Omental fat pad (tissue), 4 donors: ENCODE results near the gene CEP89. TPM values are rescaled to one million over a fixed set of nuclear protein-coding genes. Genes with fewer than 3 reads are reported as not detected.

Experiments used
- ATAC-seq: fragments of 150-250 bp; one replicate; pipeline ENCODE4 v1.9.1; 2016; ENCODE audit warnings: mild to moderate bottlenecking, moderate library complexity; ENCODE audit not compliant: low FRiP score
- DNase-seq: peaks from one replicate; pipeline ENCODE4 v3.0.0-alpha.2; 2019; ENCODE audit warnings: low spot score
- CTCF ChIP-seq, 3 donors: fragments of 450-650 bp; IDR thresholded peaks; one replicate each; pipeline ENCODE4 v1.5.1; 2016 to 2017; ENCODE audit warnings: antibody characterized with exemption in 3 of 3, mild to moderate bottlenecking in 3 of 3, moderate library complexity in 2 of 3
- total RNA-seq, 4 donors: library from RNA; depleted of rRNA; stranded (reverse); fragments of >200 nt; gene quantifications; one replicate each; pipeline ENCODE4 v1.1.0, GENCODE V29; 2016

CEP89 gene
- total RNA-seq, 4 donors from 2014 or later = 8.2 to 11.9 (median 10.5) TPM

GRCh38 chr19:32880622-32881021 lies 91.1 kb downstream of the CEP89 start:
- DNase-seq (no peak), ATAC-seq (no peak)
- no peak for TF ChIP-seq CTCF (IDR thresholded peaks at IDR 0.05)

GRCh38 chr19:32879741-32880140 lies 92.0 kb downstream of the CEP89 start:
- ATAC-seq (no peak), DNase-seq (no peak)
- TF ChIP-seq CTCF (IDR thresholded peaks at IDR 0.05) = no peak

GRCh38 chr19:32878988-32879387 lies 92.8 kb downstream of the CEP89 start:
- ATAC-seq (no peak), DNase-seq (no peak)
- no peak for TF ChIP-seq CTCF (IDR thresholded peaks at IDR 0.05)

GRCh38 chr19:32877977-32878745 lies 93.6 kb downstream of the CEP89 start:
- ATAC-seq (no peak), DNase-seq (no peak)
- no peak for TF ChIP-seq CTCF (IDR thresholded peaks at IDR 0.05)

GRCh38 chr19:32877323-32877912 lies 94.3 kb downstream of the CEP89 start:
- DNase-seq (no peak), ATAC-seq (no peak)
- no peak for TF ChIP-seq CTCF (IDR thresholded peaks at IDR 0.05)

GRCh38 chr19:32876919-32877285 lies 94.9 kb downstream of the CEP89 start:
- ATAC-seq (no peak), DNase-seq (no peak)
- no peak for TF ChIP-seq CTCF (IDR thresholded peaks at IDR 0.05)
